Measurements from ENCODE around the gene WNT2B. TPM values are rescaled to one million over a fixed set of nuclear protein-coding genes. Genes with fewer than 3 reads are reported as not detected.

WNT2B gene
- total and polyA plus RNA-seq, 2 donors (not counting 3 experiments of a cell fraction or from before 2014, with no cell fraction given) = 1.5 to 3.6 TPM

- Histone ChIP-seq H3K9me3 (replicated peaks; ENCODE audit: control insufficient read depth, insufficient read depth, low read length) (no peaks in the 10 kb centered on the region), H3K4me3 (replicated peaks in 1 of 3; ENCODE audit: insufficient read depth in 1 of 3, low read depth in 1 of 3, low read length in 3 of 3) (no peak overlapping the region), H3K27me3 (ENCODE audit: control insufficient read depth in 2 of 2, insufficient read depth in 2 of 2, low read length in 2 of 2) (no peaks in the 10 kb centered on the region), H3K9ac (replicated peaks; ENCODE audit: extremely low read depth, insufficient read depth, low read length) (no peak overlapping the region), H3K36me3 (ENCODE audit: control insufficient read depth in 2 of 2, extremely low read depth in 1 of 2, insufficient read depth in 2 of 2, low read length in 2 of 2) (no peaks in the 10 kb centered on the region), H4K20me1 (replicated peaks; ENCODE audit: control insufficient read depth, extremely low read depth, insufficient read depth, low read length) (no peaks in the 10 kb centered on the region), H3K79me2 (ENCODE audit: control insufficient read depth, insufficient read depth, low read length) (no peaks in the 10 kb centered on the region), H3K27ac (ENCODE audit: insufficient read depth, low read depth, low read length) (no peak overlapping the region), H3K9me1 (replicated peaks; ENCODE audit: control insufficient read depth, extremely low read depth, insufficient read depth, low read length) (no peaks in the 10 kb centered on the region), H2AFZ (ENCODE audit: low read depth, low read length) (no peak overlapping the region), H3K4me2 (ENCODE audit: insufficient read depth, low read length) (no peak overlapping the region), H3K4me1 (ENCODE audit: control insufficient read depth, extremely low read depth, insufficient read depth, low read length) (no peaks in the 10 kb centered on the region)
- dilution Hi-C loops (cut with MboI; ENCODE audit: extremely low pct_ligation_motif_present, low sequenced_read_pairs) = no loop called here
- BruUV-seq (replicated peaks) = no TSS peak
- TF ChIP-seq, protein P1, sequence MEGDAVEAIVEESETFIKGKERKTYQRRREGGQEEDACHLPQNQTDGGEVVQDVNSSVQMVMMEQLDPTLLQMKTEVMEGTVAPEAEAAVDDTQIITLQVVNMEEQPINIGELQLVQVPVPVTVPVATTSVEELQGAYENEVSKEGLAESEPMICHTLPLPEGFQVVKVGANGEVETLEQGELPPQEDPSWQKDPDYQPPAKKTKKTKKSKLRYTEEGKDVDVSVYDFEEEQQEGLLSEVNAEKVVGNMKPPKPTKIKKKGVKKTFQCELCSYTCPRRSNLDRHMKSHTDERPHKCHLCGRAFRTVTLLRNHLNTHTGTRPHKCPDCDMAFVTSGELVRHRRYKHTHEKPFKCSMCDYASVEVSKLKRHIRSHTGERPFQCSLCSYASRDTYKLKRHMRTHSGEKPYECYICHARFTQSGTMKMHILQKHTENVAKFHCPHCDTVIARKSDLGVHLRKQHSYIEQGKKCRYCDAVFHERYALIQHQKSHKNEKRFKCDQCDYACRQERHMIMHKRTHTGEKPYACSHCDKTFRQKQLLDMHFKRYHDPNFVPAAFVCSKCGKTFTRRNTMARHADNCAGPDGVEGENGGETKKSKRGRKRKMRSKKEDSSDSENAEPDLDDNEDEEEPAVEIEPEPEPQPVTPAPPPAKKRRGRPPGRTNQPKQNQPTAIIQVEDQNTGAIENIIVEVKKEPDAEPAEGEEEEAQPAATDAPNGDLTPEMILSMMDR (IDR thresholded peaks at IDR 0.05; ENCODE audit: extremely low read depth in 1 of 2, insufficient read depth in 1 of 2, low read depth in 1 of 2, low read length in 2 of 2) = no peak
- TF ChIP-seq FOS (IDR thresholded peaks at IDR 0.05; ENCODE audit: borderline replicate concordance, insufficient read depth, low read length) (no peak), GATA2 (IDR thresholded peaks at IDR 0.05; ENCODE audit: insufficient read depth, insufficient read length, low read depth, low read length) (no peak), MYC (IDR thresholded peaks at IDR 0.05; ENCODE audit: low read depth, low read length) (no peak), POLR2A (IDR thresholded peaks at IDR 0.05; ENCODE audit: low read depth, low read length) (no peak), POLR2AphosphoS5 (IDR thresholded peaks at IDR 0.05; ENCODE audit: insufficient read depth, low read depth, low read length) (no peak), EZH2 (IDR thresholded peaks at IDR 0.05; ENCODE audit: borderline replicate concordance, low read depth, low read length, severe bottlenecking) (no peak), JUN (IDR thresholded peaks at IDR 0.05; ENCODE audit: borderline replicate concordance, insufficient read depth, insufficient read length, low read depth) (no peak)
- TF ChIP-seq, protein P2, sequence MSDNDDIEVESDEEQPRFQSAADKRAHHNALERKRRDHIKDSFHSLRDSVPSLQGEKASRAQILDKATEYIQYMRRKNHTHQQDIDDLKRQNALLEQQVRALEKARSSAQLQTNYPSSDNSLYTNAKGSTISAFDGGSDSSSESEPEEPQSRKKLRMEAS (IDR thresholded peaks at IDR 0.05; ENCODE audit: insufficient read depth, insufficient read length) = no peak
- CTCF ChIA-PET = interaction anchor here (1.2 to 3.2 kb wide), 3 partner anchors 8 to 46 kb away, joined by 3 to 18 read pairs (median 6); no protein-coding TSS in a partner anchor
- intact Hi-C loops (cut with micrococcal nuclease) = no loop called here
- DNase-seq (ENCODE audit: low read depth, low spot score) = no peak
- POLR2A ChIA-PET = no interaction called here
- FAIRE-seq = no peak
Observed at GRCh38 chr1:112493351-112493750, 15.4 kb upstream of the WNT2B start.
